Memory B cell (primary cell): Measurements from ENCODE around the gene DISP3.

Experiments used
- ATAC-seq: fragments of 150-1000 bp; cut with Tn5 transposase; 2 replicates; pipeline ENCODE4 v1.10.0; 2021; ENCODE audit warnings: low read depth, mild to moderate bottlenecking, moderate library complexity
- DNase-seq, 2 donors: peaks; one replicate each; pipeline ENCODE4 v3.0.0; 2022; ENCODE audit warnings: low spot score in 2 of 2
- H3K27ac Mint-ChIP-seq: one replicate; pipeline ENCODE4 v1.8.0; 2022; ENCODE audit warnings: mild to moderate bottlenecking, moderate library complexity, mixed read lengths
- H3K27me3 Mint-ChIP-seq: one replicate; pipeline ENCODE4 v1.8.0; 2022; ENCODE audit warnings: mixed read lengths
- H3K36me3 Mint-ChIP-seq: one replicate; pipeline ENCODE4 v1.8.0; 2022; ENCODE audit warnings: mild to moderate bottlenecking, mixed read lengths
- H3K4me1 Mint-ChIP-seq: one replicate; pipeline ENCODE4 v1.8.0; 2022; ENCODE audit warnings: mixed read lengths
- H3K4me3 Mint-ChIP-seq: one replicate; pipeline ENCODE4 v1.8.0; 2022; ENCODE audit warnings: mild to moderate bottlenecking, moderate library complexity, mixed read lengths
- H3K9me3 Mint-ChIP-seq: one replicate; pipeline ENCODE4 v1.8.0; 2022; ENCODE audit warnings: mixed read lengths

Gene DISP3

GRCh38 chr1:11538886-11539285 is 59.9 kb downstream of the DISP3 start:
- DNase-seq (no peak), ATAC-seq (no peak)
- Mint-ChIP-seq H3K4me3 (no peak overlapping the region), H3K36me3 (no peaks in the 10 kb centered on the region), H3K27me3 (peaks cover 7% of the 10 kb centered on the region), H3K27ac (no peak overlapping the region), H3K4me1 (no peaks in the 10 kb centered on the region), H3K9me3 (no peaks in the 10 kb centered on the region)

- Mint-ChIP-seq H3K4me3 (no peak overlapping the region), H3K27ac (no peak overlapping the region), H3K4me1 (no peaks in the 10 kb centered on the region), H3K27me3 (peaks cover 11% of the 10 kb centered on the region), H3K9me3 (no peaks in the 10 kb centered on the region), H3K36me3 (no peaks in the 10 kb centered on the region)
- no peak for DNase-seq
- ATAC-seq, result no peak
Observed at GRCh38 chr1:11539850-11540772, 61.2 kb downstream of the DISP3 start.

- Mint-ChIP-seq H3K36me3 (no peaks in the 10 kb centered on the region), H3K4me3 (no peak overlapping the region), H3K27me3 (peaks cover 11% of the 10 kb centered on the region), H3K4me1 (no peaks in the 10 kb centered on the region), H3K9me3 (no peaks in the 10 kb centered on the region), H3K27ac (no peak overlapping the region)
- ATAC-seq, result no peak
- DNase-seq, result no peak
Observed at GRCh38 chr1:11540773-11541160, 61.8 kb downstream of the DISP3 start.

- no peaks in the 10 kb centered on the region for H3K4me1 Mint-ChIP-seq
- ATAC-seq (no peak), DNase-seq (no peak)
- no peak overlapping the region for H3K4me3 Mint-ChIP-seq
- H3K27ac Mint-ChIP-seq, result no peak overlapping the region
- H3K27me3 Mint-ChIP-seq, result peaks cover 11% of the 10 kb centered on the region
- no peaks in the 10 kb centered on the region for H3K36me3 Mint-ChIP-seq
- no peaks in the 10 kb centered on the region for H3K9me3 Mint-ChIP-seq
Observed at GRCh38 chr1:11541236-11541635, 62.3 kb downstream of the DISP3 start.

- Mint-ChIP-seq H3K27ac (no peak overlapping the region), H3K4me1 (no peaks in the 10 kb centered on the region), H3K4me3 (no peak overlapping the region), H3K9me3 (no peaks in the 10 kb centered on the region), H3K27me3 (peaks cover 9% of the 10 kb centered on the region), H3K36me3 (no peaks in the 10 kb centered on the region)
- DNase-seq (no peak), ATAC-seq (no peak)
Observed at GRCh38 chr1:11541956-11542355, 63.0 kb downstream of the DISP3 start.

GRCh38 chr1:11543392-11543791 is 64.4 kb downstream of the DISP3 start:
- H3K4me3 Mint-ChIP-seq, result no peak overlapping the region
- peaks cover 13% of the 10 kb centered on the region for H3K27me3 Mint-ChIP-seq
- DNase-seq, result no peak
- H3K27ac Mint-ChIP-seq, result no peak overlapping the region
- H3K9me3 Mint-ChIP-seq, result no peaks in the 10 kb centered on the region
- no peaks in the 10 kb centered on the region for H3K4me1 Mint-ChIP-seq
- no peaks in the 10 kb centered on the region for H3K36me3 Mint-ChIP-seq
- no peak for ATAC-seq

GRCh38 chr1:11543796-11544195 is 64.8 kb downstream of the DISP3 start:
- Mint-ChIP-seq H3K4me3 (no peak overlapping the region), H3K9me3 (no peaks in the 10 kb centered on the region), H3K36me3 (no peaks in the 10 kb centered on the region), H3K27me3 (peaks cover 13% of the 10 kb centered on the region), H3K4me1 (no peaks in the 10 kb centered on the region), H3K27ac (no peak overlapping the region)
- ATAC-seq (no peak), DNase-seq (no peak)

GRCh38 chr1:11546456-11546855 is 67.5 kb downstream of the DISP3 start:
- H3K9me3 Mint-ChIP-seq, result no peaks in the 10 kb centered on the region
- H3K4me1 Mint-ChIP-seq, result no peaks in the 10 kb centered on the region
- H3K27ac Mint-ChIP-seq, result no peak overlapping the region
- peaks cover 2% of the 10 kb centered on the region for H3K36me3 Mint-ChIP-seq
- H3K27me3 Mint-ChIP-seq, result peaks cover 18% of the 10 kb centered on the region
- DNase-seq (no peak), ATAC-seq (no peak)
- no peak overlapping the region for H3K4me3 Mint-ChIP-seq

GRCh38 chr1:11550664-11551283 is 71.8 kb downstream of the DISP3 start:
- no peak for DNase-seq
- Mint-ChIP-seq H3K36me3 (peaks cover 2% of the 10 kb centered on the region), H3K4me1 (no peaks in the 10 kb centered on the region), H3K9me3 (no peaks in the 10 kb centered on the region), H3K27ac (no peak overlapping the region), H3K4me3 (no peak overlapping the region), H3K27me3 (peaks cover 25% of the 10 kb centered on the region)
- ATAC-seq, result no peak

- no peak for ATAC-seq
- H3K9me3 Mint-ChIP-seq, result no peaks in the 10 kb centered on the region
- no peak for DNase-seq
- H3K27ac Mint-ChIP-seq, result no peak overlapping the region
- H3K4me3 Mint-ChIP-seq, result no peak overlapping the region
- H3K27me3 Mint-ChIP-seq, result peaks cover 37% of the 10 kb centered on the region
- H3K36me3 Mint-ChIP-seq, result peaks cover 1% of the 10 kb centered on the region
- peaks cover 4% of the 10 kb centered on the region for H3K4me1 Mint-ChIP-seq
Observed at GRCh38 chr1:11558276-11558675, 79.3 kb downstream of the DISP3 start.

- peaks cover 36% of the 10 kb centered on the region for H3K27me3 Mint-ChIP-seq
- no peaks in the 10 kb centered on the region for H3K9me3 Mint-ChIP-seq
- ATAC-seq (no peak), DNase-seq (no peak)
- no peak overlapping the region for H3K4me3 Mint-ChIP-seq
- H3K36me3 Mint-ChIP-seq, result peaks cover 1% of the 10 kb centered on the region
- H3K4me1 Mint-ChIP-seq, result peaks cover 6% of the 10 kb centered on the region
- no peak overlapping the region for H3K27ac Mint-ChIP-seq
Observed at GRCh38 chr1:11558871-11559590, 80.1 kb downstream of the DISP3 start.

GRCh38 chr1:11559591-11559970 is 80.6 kb downstream of the DISP3 start:
- Mint-ChIP-seq H3K27me3 (peaks cover 30% of the 10 kb centered on the region), H3K4me3 (no peak overlapping the region), H3K9me3 (no peaks in the 10 kb centered on the region), H3K27ac (no peak overlapping the region), H3K36me3 (peaks cover 1% of the 10 kb centered on the region), H3K4me1 (peaks cover 6% of the 10 kb centered on the region)
- DNase-seq (no peak), ATAC-seq (no peak)

GRCh38 chr1:11560061-11560460 is 81.1 kb downstream of the DISP3 start:
- DNase-seq, result no peak
- Mint-ChIP-seq H3K27me3 (peaks cover 28% of the 10 kb centered on the region), H3K36me3 (peaks cover 1% of the 10 kb centered on the region), H3K27ac (no peak overlapping the region), H3K9me3 (no peaks in the 10 kb centered on the region), H3K4me1 (peaks cover 6% of the 10 kb centered on the region), H3K4me3 (no peak overlapping the region)
- no peak for ATAC-seq

GRCh38 chr1:11561740-11562139 is 82.8 kb downstream of the DISP3 start:
- DNase-seq (no peak), ATAC-seq (no peak)
- Mint-ChIP-seq H3K27me3 (peaks cover 23% of the 10 kb centered on the region), H3K36me3 (peaks cover 1% of the 10 kb centered on the region), H3K4me3 (no peak overlapping the region), H3K9me3 (no peaks in the 10 kb centered on the region), H3K4me1 (peaks cover 6% of the 10 kb centered on the region), H3K27ac (no peak overlapping the region)
